Stimulated activated naive CD8-positive, alpha-beta T cell treated with anti-CD3 and anti-CD28 coated beads, Interleukin-15, Interleukin-2, amounts not matched to agents 100 U/mL and 50 U/mL, for 24 hours (primary cell): ENCODE results near the gene PRKN.
"Not testable (repeated sequence)": the region's sequence is repeated elsewhere in the genome, so short reads cannot be mapped to it uniquely, and the experiment has no call there.

ENCODE experiments used
- ATAC-seq: fragments of 150-1000 bp; cut with Tn5 transposase; one replicate; pipeline ENCODE4 v1.10.0; 2021
- DNase-seq: peaks from one replicate; pipeline ENCODE4 v3.0.0; 2021

The PRKN gene

GRCh38 chr6:162538643-162539064 is 188.9 kb downstream of the PRKN start:
- ATAC-seq = no peak

GRCh38 chr6:162533009-162533400 is 194.6 kb downstream of the PRKN start:
- DNase-seq (no peak), ATAC-seq (no peak)

More at GRCh38 chr6:162538643-162539064, 188.9 kb downstream of the PRKN start:
- DNase-seq = no peak

- no peak for ATAC-seq
These were observed 195.1 kb downstream of the PRKN start for GRCh38 chr6:162532283-162533008.

GRCh38 chr6:162531391-162531790 is 196.2 kb downstream of the PRKN start:
- not testable (repeated sequence) for ATAC-seq, DNase-seq

More at GRCh38 chr6:162532283-162533008, 195.1 kb downstream of the PRKN start:
- no peak for DNase-seq

- DNase-seq (no peak), ATAC-seq (no peak)
These were observed 199.0 kb downstream of the PRKN start for GRCh38 chr6:162528538-162528937.

GRCh38 chr6:162526960-162527359 is 200.6 kb downstream of the PRKN start:
- no peak for DNase-seq

GRCh38 chr6:162525181-162525580 is 202.4 kb downstream of the PRKN start:
- DNase-seq (no peak), ATAC-seq (no peak)

More at GRCh38 chr6:162526960-162527359, 200.6 kb downstream of the PRKN start:
- no peak for ATAC-seq

GRCh38 chr6:162512744-162513143 is 214.8 kb downstream of the PRKN start:
- ATAC-seq = no peak
- DNase-seq = no peak

GRCh38 chr6:162497389-162497788 is 230.2 kb downstream of the PRKN start:
- ATAC-seq = no peak
- DNase-seq = no peak

- DNase-seq = no peak
- no peak for ATAC-seq
These were observed 233.6 kb downstream of the PRKN start for GRCh38 chr6:162493917-162494316.

GRCh38 chr6:162491637-162492036 is 235.9 kb downstream of the PRKN start:
- no peak for ATAC-seq

GRCh38 chr6:162489101-162489976 is 238.2 kb downstream of the PRKN start:
- no peak for ATAC-seq
- DNase-seq = no peak

More at GRCh38 chr6:162491637-162492036, 235.9 kb downstream of the PRKN start:
- no peak for DNase-seq

- ATAC-seq = no peak
- no peak for DNase-seq
These were observed 239.1 kb downstream of the PRKN start for GRCh38 chr6:162488444-162488843.

- DNase-seq (no peak), ATAC-seq (no peak)
These were observed 242.1 kb downstream of the PRKN start for GRCh38 chr6:162485464-162485863.

GRCh38 chr6:162481938-162482337 is 245.6 kb downstream of the PRKN start:
- no peak for DNase-seq
- ATAC-seq = no peak

GRCh38 chr6:162481320-162481719 is 246.2 kb downstream of the PRKN start:
- DNase-seq (no peak), ATAC-seq (no peak)

GRCh38 chr6:162478192-162478671 is 249.3 kb downstream of the PRKN start:
- DNase-seq (no peak), ATAC-seq (no peak)

- no peak for ATAC-seq
These were observed 252.8 kb downstream of the PRKN start for GRCh38 chr6:162474722-162475121.

GRCh38 chr6:162471842-162472241 is 255.7 kb downstream of the PRKN start:
- ATAC-seq (no peak), DNase-seq (no peak)

More at GRCh38 chr6:162474722-162475121, 252.8 kb downstream of the PRKN start:
- DNase-seq = no peak

GRCh38 chr6:162468326-162468725 is 259.2 kb downstream of the PRKN start:
- DNase-seq (no peak), ATAC-seq (no peak)

GRCh38 chr6:162467679-162468078 is 259.9 kb downstream of the PRKN start:
- DNase-seq (no peak), ATAC-seq (no peak)

GRCh38 chr6:162463576-162463975 is 264.0 kb downstream of the PRKN start:
- ATAC-seq = no peak
- no peak for DNase-seq

- ATAC-seq (no peak), DNase-seq (no peak)
These were observed 267.6 kb downstream of the PRKN start for GRCh38 chr6:162459985-162460384.
